Measurements from ENCODE around the gene HECA. TPM values are rescaled to one million over a fixed set of nuclear protein-coding genes. Genes with fewer than 3 reads are reported as not detected.
A peak's percentile ranks its signal among the peaks of the same experiment; 100 is the strongest.

The HECA gene
- polyA plus RNA-seq, 3 donors: 2.1 to 28.7 (median 3.3) TPM

- Histone ChIP-seq H3K9ac (ENCODE audit: insufficient read depth, low read length, poor library complexity, severe bottlenecking) (no peak overlapping the region), H3K36me3 (replicated peaks in 1 of 2; ENCODE audit: control insufficient read depth in 1 of 2, insufficient read depth in 2 of 2, low read length in 2 of 2) (peaks cover 35 to 72% of the 10 kb centered on the region in 2 donors), H3K27ac (ENCODE audit: low read depth in 1 of 2, low read length in 2 of 2) (no peak overlapping the region), H3K4me2 (replicated peaks; ENCODE audit: extremely low read depth, low read length, poor library complexity, severe bottlenecking) (no peak overlapping the region), H3K79me2 (ENCODE audit: insufficient read depth, low read length) (peaks cover 97% of the 10 kb centered on the region), H4K20me1 (ENCODE audit: insufficient read depth, low read length) (peaks cover 100% of the 10 kb centered on the region), H3K4me3 (replicated peaks in 1 of 3; ENCODE audit: low read depth in 2 of 3, low read length in 3 of 3) (no peak overlapping the region), H3K4me1 (ENCODE audit: control insufficient read depth in 1 of 2, insufficient read depth in 2 of 2, low read length in 2 of 2) (no peaks in the 10 kb centered on the region), H3K27me3 (ENCODE audit: control insufficient read depth in 2 of 2, insufficient read depth in 2 of 2, low read length in 2 of 2) (no peaks in the 10 kb centered on the region), H2AFZ (ENCODE audit: insufficient read depth, low read depth, low read length, poor library complexity, severe bottlenecking) (no peak overlapping the region), H3K9me3 (replicated peaks in 1 of 2; ENCODE audit: control insufficient read depth in 1 of 2, insufficient read depth in 1 of 2, low read length in 2 of 2) (no peaks in the 10 kb centered on the region)
- Mint-ChIP-seq H3K27me3 (ENCODE audit: low read depth in 3 of 3) (peaks cover 0 to 3% (median 0%) of the 10 kb centered on the region in 3 donors), H3K4me3 (no peak overlapping the region), H3K9me3 (no peaks in the 10 kb centered on the region), H3K4me1 (peaks cover 22% of the 10 kb centered on the region), H3K36me3 (peaks cover 68 to 76% of the 10 kb centered on the region in 2 donors), H3K27ac (no peak overlapping the region)
- DNase-seq: no peak
- TF ChIP-seq CTCF (IDR thresholded peaks at IDR 0.05): no peak
- WGBS (ENCODE audit: insufficient coverage): 100% methylated on average over 20 of the region's 20 CpGs
- intact Hi-C loops (cut with micrococcal nuclease): no loop called here
Observed at GRCh38 chr6:139166956-139167313, 32.1 kb downstream of the HECA start.

DNA sequence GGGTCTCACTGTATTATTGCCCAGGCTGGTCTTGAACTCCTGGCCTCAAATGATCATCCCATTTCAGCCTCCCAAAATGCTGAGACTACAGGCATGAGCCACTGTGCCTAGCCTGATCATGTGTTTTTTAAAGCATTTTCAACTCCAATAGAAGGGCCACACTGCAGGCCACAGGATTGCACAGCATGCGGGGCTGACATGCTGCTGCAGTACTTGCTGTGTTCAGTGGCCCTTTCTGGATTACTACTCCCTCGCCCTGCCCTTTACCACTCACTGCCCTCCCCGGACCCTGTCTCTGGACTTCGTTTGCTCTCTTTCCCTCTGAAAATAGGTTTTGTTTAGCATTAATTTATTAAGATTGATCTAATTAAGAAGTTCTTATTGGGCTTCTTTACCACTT, 37.3 kb downstream of the HECA start:
- H3K27ac Mint-ChIP-seq: peak overlapping the region in 2 of 7 donors; percentile 22 to 31
- peaks cover 40 to 91% of the 10 kb centered on the region in 2 donors for H3K36me3 ChIP-seq (replicated peaks in 1 of 2; ENCODE audit: control insufficient read depth in 1 of 2, insufficient read depth in 2 of 2, low read length in 2 of 2)
- H3K27me3 Mint-ChIP-seq (ENCODE audit: low read depth in 3 of 3): no peaks in the 10 kb centered on the region
- no peak for TF ChIP-seq CTCF (IDR thresholded peaks at IDR 0.05)
- H3K4me2 ChIP-seq (replicated peaks; ENCODE audit: extremely low read depth, low read length, poor library complexity, severe bottlenecking): no peak overlapping the region
- H4K20me1 ChIP-seq (ENCODE audit: insufficient read depth, low read length): peaks cover 98% of the 10 kb centered on the region
- no peak overlapping the region for H2AFZ ChIP-seq (ENCODE audit: insufficient read depth, low read depth, low read length, poor library complexity, severe bottlenecking)
- H3K9ac ChIP-seq (ENCODE audit: insufficient read depth, low read length, poor library complexity, severe bottlenecking): no peak overlapping the region
- H3K4me1 Mint-ChIP-seq: peaks cover 23% of the 10 kb centered on the region
- H3K27ac ChIP-seq (ENCODE audit: low read depth in 1 of 2, low read length in 2 of 2): no peak overlapping the region
- H3K4me3 Mint-ChIP-seq: no peak overlapping the region
- peaks cover 74 to 77% of the 10 kb centered on the region in 2 donors for H3K36me3 Mint-ChIP-seq
- H3K4me1 ChIP-seq (ENCODE audit: control insufficient read depth in 1 of 2, insufficient read depth in 2 of 2, low read length in 2 of 2): peaks cover 15 to 23% of the 10 kb centered on the region in 2 donors
- no peaks in the 10 kb centered on the region for H3K27me3 ChIP-seq (ENCODE audit: control insufficient read depth in 2 of 2, insufficient read depth in 2 of 2, low read length in 2 of 2)
- 100% methylated on average over 1 of the region's 4 CpGs for WGBS (ENCODE audit: insufficient coverage)
- peaks cover 84% of the 10 kb centered on the region for H3K79me2 ChIP-seq (ENCODE audit: insufficient read depth, low read length)
- H3K9me3 Mint-ChIP-seq: peaks cover 0 to 1% (median 0%) of the 10 kb centered on the region in 7 donors
- no peak for DNase-seq
- no peak overlapping the region for H3K4me3 ChIP-seq (replicated peaks in 1 of 3; ENCODE audit: low read depth in 2 of 3, low read length in 3 of 3)
- no peaks in the 10 kb centered on the region for H3K9me3 ChIP-seq (replicated peaks in 1 of 2; ENCODE audit: control insufficient read depth in 1 of 2, insufficient read depth in 1 of 2, low read length in 2 of 2)
- intact Hi-C loops (cut with micrococcal nuclease): loop anchor here in 1 of 2 donors (5.0 kb wide), 1 partner anchor 35 kb away; the partner anchor contains the start of gene HECA
